HFFc6 (cell line): ENCODE data around the gene NAV1. TPM values are rescaled to one million over a fixed set of nuclear protein-coding genes. Genes with fewer than 3 reads are reported as not detected.

ENCODE experiments used
- DNase-seq: peaks from one replicate; pipeline ENCODE4 v3.0.0-alpha.2; 2018
- H3K27ac Mint-ChIP-seq: 2 replicates; pipeline ENCODE4 v1.8.0; 2020; ENCODE audit warnings: mild to moderate bottlenecking, mixed read lengths
- H3K27me3 Mint-ChIP-seq: 2 replicates; pipeline ENCODE4 v1.8.0; 2021; ENCODE audit warnings: mild to moderate bottlenecking, moderate library complexity, mixed read lengths; ENCODE audit not compliant: insufficient read depth
- H3K36me3 Mint-ChIP-seq: 2 replicates; pipeline ENCODE4 v1.8.0; 2021; ENCODE audit warnings: low read depth, mixed read lengths
- H3K4me1 Mint-ChIP-seq: 2 replicates; pipeline ENCODE4 v1.8.0; 2020; ENCODE audit warnings: low read depth, mixed read lengths
- H3K4me3 Mint-ChIP-seq: 2 replicates; pipeline ENCODE4 v1.8.0; 2020; ENCODE audit warnings: mild to moderate bottlenecking, moderate library complexity, mixed read lengths
- H3K9me3 Mint-ChIP-seq: 2 replicates; pipeline ENCODE4 v1.8.0; 2020; ENCODE audit warnings: mild to moderate bottlenecking, mixed read lengths
- CTCF ChIP-seq: fragments of 200-600 bp; sonication (generic); IDR thresholded peaks from 2 replicates; pipeline ENCODE4 v1.5.0; 2021; ENCODE audit warnings: antibody characterized with exemption, mild to moderate bottlenecking
- total RNA-seq, 6 experiments: library from RNA; stranded (reverse); fragmentation: NEBNext Ultra II Directional; extraction: Animal tissue kit (Norgen Biotek cat#: 25700); gene quantifications; 2 replicates in 1 of 6; 3 replicates in 5 of 6; pipeline ENCODE4 v1.2.3, GENCODE V29; 2021

The NAV1 gene
- total RNA-seq, 6 experiments from 2014 or later = 72.9 to 88.0 (median 78.4) TPM

DNA sequence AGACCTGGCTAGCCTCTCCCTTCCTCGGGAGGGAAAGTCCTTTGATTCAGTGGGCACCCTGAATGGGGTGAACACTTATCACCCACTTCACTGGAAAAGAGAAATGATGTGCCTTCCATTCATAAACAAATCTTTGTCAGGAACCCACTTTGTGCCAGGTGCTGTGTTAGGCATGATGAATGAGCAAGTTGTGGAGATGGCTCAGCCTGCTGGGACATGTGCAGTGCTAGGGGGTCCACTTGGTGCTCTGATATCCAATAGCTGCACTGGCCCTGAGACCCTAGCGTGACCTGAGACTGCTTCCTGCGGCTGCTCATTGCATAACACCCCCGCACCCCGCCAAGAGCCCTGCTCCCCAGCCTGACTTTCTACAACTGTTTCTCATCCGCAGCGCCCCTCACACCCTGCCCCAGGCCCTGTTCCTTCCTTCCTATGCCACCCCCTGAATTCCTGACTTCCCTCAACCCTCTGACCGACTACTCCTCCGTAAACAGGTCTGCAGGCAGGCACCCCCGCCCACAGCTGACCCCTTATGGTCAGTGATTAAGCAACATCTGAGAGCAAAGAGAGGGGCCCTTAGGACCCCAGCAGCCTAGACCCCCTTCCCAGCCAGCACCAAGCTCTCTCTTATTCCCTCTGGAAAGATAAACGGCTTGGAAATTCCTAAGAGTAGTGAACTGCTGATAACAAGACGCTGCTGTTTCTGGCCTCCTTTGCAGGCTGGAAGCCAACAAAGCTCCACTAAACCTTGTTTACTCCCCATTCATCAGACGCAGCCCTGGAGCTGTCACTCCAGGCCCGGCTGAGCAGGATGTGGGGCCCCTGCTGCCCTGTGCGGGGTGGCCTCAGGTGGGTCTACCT lies 44.9 kb upstream of the NAV1 start:
- Mint-ChIP-seq H3K27ac (peak overlapping the region; percentile 95), H3K27me3 (peaks cover 28% of the 10 kb centered on the region), H3K36me3 (peaks cover 90% of the 10 kb centered on the region), H3K4me3 (peak overlapping the region; percentile 14), H3K4me1 (peaks cover 91% of the 10 kb centered on the region), H3K9me3 (no peaks in the 10 kb centered on the region)
- TF ChIP-seq CTCF = no peak
- DNase-seq = no peak

DNA sequence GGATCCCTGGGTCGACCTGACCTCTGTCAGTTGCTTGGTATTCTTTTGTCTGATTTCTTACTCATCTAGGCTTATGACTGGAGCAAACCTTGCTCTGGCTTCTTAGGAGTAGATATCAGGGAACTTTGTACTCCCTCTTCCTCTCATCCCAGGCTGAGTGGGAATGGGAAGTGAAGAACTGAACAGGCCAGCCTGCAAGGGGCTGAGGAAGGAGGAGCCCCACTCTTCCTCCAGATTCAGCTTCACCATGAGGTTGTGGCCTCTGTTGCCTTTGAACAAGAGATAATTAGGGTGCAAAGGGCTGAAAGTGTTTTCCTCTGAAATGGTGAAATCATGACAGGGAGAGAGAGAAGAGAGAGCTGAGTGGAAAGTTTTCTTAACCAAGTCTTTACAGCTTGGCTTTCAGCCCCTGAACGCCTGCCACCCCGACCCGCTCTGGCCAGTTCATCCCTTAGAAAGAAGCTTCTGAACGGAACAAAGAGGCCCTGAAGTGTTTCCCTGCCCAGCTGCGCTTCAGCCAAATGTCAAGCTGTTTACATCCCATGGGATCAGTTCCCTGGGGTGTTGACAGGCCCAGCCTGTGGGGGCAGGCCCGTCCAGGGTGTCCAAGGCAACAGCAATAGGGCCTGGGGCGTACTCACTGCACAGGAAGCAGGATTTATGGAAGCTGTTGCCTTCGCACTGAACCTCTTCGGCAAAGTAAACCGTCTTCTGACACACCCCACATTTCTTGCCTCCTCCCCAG lies 43.2 kb upstream of the NAV1 start:
- peaks cover 91% of the 10 kb centered on the region for H3K4me1 Mint-ChIP-seq
- H3K27ac Mint-ChIP-seq = peak overlapping the region; percentile 90
- peak overlapping the region; percentile 66 for H3K4me3 Mint-ChIP-seq
- peak; percentile 44 for DNase-seq
- H3K36me3 Mint-ChIP-seq = peaks cover 88% of the 10 kb centered on the region
- H3K9me3 Mint-ChIP-seq = no peaks in the 10 kb centered on the region
- no peak for TF ChIP-seq CTCF
- H3K27me3 Mint-ChIP-seq = peaks cover 20% of the 10 kb centered on the region

DNA sequence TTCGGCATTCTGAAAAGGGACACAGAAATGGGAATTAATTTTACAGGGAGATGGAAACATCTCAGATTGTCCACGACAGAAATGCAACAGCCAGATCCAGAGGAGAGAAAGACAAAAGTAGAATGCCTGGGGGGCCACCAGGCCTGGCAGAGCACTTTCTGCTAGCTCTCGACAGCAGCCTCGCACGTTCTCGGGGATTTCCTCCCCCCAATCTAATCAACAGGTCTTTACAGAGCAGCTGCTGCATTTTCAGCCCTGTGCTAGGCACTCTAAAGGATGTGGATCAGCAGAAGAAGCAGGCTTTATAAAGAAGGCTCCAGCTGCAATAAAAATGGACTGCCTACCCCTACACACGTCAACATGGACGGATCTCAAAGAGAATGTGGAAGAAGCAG lies 42.6 kb upstream of the NAV1 start:
- peaks cover 19% of the 10 kb centered on the region for H3K27me3 Mint-ChIP-seq
- peak overlapping the region; percentile 90 for H3K27ac Mint-ChIP-seq
- peaks cover 91% of the 10 kb centered on the region for H3K4me1 Mint-ChIP-seq
- H3K36me3 Mint-ChIP-seq = peaks cover 82% of the 10 kb centered on the region
- no peak for TF ChIP-seq CTCF
- DNase-seq = no peak
- no peaks in the 10 kb centered on the region for H3K9me3 Mint-ChIP-seq
- peak overlapping the region; percentile 66 for H3K4me3 Mint-ChIP-seq

GRCh38 chr1:201497935-201498509 lies 40.9 kb upstream of the NAV1 start:
- peaks cover 89% of the 10 kb centered on the region for H3K4me1 Mint-ChIP-seq
- no peak for DNase-seq
- no peaks in the 10 kb centered on the region for H3K9me3 Mint-ChIP-seq
- peaks cover 72% of the 10 kb centered on the region for H3K36me3 Mint-ChIP-seq
- TF ChIP-seq CTCF = no peak
- H3K27me3 Mint-ChIP-seq = peaks cover 19% of the 10 kb centered on the region
- H3K27ac Mint-ChIP-seq = peak overlapping the region; percentile 36; the same call in 1 of the 2 replicates
- H3K4me3 Mint-ChIP-seq = peak overlapping the region; percentile 20; the same call in 1 of the 2 replicates

GRCh38 chr1:201498621-201499020 lies 40.3 kb upstream of the NAV1 start:
- DNase-seq = no peak
- peak overlapping the region; percentile 75 for H3K27ac Mint-ChIP-seq
- 0 out of 2 replicates have a peak, but pooled peaks have one; percentile 8 for TF ChIP-seq CTCF
- H3K4me3 Mint-ChIP-seq = no peak overlapping the region
- peaks cover 22% of the 10 kb centered on the region for H3K27me3 Mint-ChIP-seq
- peaks cover 89% of the 10 kb centered on the region for H3K4me1 Mint-ChIP-seq
- peaks cover 70% of the 10 kb centered on the region for H3K36me3 Mint-ChIP-seq
- no peaks in the 10 kb centered on the region for H3K9me3 Mint-ChIP-seq
